GM18858 (cell line): Measurements from ENCODE around the gene MUL1.
"Not testable (repeated sequence)": the region's sequence is repeated elsewhere in the genome, so short reads cannot be mapped to it uniquely, and the experiment has no call there.

Source experiments
- ATAC-seq: cut with Tn5 transposase; IDR thresholded peaks from one replicate; pipeline ENCODE4 v1.9.1; 2021; ENCODE audit not compliant: unreplicated experiment

Gene MUL1

GRCh38 chr1:20507564-20508410 lies at the start of gene MUL1:
TSS of gene MUL1 (minus strand) at chr1:20508151. CDS start at chr1:20508024, 127 bp downstream.
- no peak for ATAC-seq

DNA sequence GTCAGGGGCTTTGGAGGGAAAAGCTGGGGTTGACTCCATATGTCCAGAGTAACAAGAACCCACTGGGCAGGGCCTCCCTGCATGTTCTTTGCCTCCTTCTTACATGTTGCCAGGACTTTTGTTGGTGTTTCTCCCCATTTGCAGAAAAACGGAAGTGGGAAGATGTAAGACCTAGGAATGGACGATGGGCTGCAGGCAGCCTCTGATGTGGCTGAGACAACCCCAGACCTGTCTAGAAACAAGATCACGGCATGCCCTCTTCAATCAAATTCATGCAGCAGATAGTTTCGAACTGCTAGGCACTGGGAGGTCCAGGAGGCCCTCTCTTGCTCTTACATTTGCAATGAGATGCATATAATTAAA lies 47.8 kb upstream of the MUL1 start:
- ATAC-seq: no peak

DNA sequence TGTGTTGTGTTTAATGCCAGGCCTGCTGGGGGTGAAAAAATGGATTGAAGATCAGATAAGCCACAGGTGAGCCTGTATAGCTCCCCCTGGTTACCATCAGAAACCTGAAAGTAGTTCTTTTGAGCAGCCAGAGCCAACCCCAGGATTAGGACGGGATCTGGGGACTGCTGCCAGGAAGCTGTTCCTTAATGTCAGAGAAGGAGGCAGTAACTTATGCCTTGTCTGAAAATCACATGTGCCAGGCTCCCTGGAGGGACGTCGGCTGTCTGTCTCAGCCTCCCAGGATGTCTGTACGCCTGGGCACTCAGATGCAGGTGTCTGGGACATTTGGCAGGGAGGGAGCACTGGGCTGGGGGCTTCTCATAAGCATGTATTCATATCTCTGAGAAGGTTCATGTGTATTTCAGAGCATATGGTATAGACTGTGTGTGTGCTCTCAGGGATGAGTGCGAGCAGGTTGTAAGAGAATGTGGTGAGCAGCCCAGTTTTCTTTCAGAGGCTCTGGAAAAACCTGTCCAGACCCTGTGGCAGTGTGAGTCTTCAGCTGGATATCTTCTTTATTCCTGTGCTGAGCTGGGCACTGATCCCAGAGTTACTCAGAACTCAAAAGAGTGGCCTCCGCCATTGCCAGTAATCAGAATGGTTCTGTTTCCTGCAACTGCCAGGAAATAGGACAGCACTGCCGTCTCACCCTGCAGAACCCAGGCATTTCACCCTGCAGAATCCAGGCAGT lies 47.2 kb upstream of the MUL1 start:
- ATAC-seq: no peak

- ATAC-seq: no peak
Measured at GRCh38 chr1:20552728-20553445, 44.9 kb upstream of the MUL1 start.

- ATAC-seq: no peak
Measured at GRCh38 chr1:20551945-20552727, 44.2 kb upstream of the MUL1 start, which contains the start of gene FAM43B. TSS of gene FAM43B (plus strand) at chr1:20552573. CDS start at chr1:20552974, 401 bp downstream.

DNA sequence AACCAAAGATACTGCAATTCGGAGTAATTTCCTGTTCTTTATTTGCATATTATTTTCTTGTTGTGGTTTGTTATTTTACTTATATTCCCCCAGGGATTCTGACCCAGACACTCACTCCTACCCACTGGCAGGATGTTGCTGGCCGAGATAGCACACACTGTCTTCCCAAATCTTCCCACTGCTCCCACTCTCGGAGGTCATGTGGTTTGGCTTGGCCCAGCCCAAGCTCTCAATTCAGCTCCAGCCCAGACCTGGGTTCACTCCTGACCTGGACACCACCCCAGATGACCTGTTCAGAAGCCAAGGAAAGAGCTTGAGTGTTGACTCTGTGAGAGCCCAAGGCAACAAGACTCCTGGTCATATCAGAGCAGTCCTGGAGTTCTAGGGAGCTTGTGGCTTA lies 43.2 kb upstream of the MUL1 start:
- no peak for ATAC-seq

DNA sequence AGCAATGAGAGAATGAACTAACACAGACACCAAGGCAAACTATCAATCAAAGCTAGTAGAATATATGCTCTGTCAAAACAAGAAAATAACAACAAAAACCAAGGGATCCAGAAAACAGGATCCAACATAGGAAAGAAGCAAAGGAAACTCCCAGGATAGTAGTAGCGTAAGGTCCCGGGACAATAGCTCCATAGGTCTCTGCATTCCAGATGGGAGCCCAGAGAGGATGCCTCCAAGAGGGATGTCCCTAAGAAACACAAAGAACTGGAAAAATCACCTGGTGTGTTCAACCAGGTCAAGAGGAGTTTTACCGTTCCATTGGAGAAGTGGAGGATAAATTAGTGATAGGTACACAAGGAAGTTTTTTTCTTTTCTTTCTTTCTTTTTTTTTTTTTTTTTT lies 38.7 kb upstream of the MUL1 start:
- ATAC-seq: no peak

- ATAC-seq: no peak
Measured at GRCh38 chr1:20540281-20540680, 32.3 kb upstream of the MUL1 start.

- no peak for ATAC-seq
Measured at GRCh38 chr1:20538760-20539551, 31.0 kb upstream of the MUL1 start.

- no peak for ATAC-seq
Measured at GRCh38 chr1:20538227-20538626, 30.3 kb upstream of the MUL1 start.

GRCh38 chr1:20534659-20535417 lies 26.9 kb upstream of the MUL1 start:
- ATAC-seq: no peak

DNA sequence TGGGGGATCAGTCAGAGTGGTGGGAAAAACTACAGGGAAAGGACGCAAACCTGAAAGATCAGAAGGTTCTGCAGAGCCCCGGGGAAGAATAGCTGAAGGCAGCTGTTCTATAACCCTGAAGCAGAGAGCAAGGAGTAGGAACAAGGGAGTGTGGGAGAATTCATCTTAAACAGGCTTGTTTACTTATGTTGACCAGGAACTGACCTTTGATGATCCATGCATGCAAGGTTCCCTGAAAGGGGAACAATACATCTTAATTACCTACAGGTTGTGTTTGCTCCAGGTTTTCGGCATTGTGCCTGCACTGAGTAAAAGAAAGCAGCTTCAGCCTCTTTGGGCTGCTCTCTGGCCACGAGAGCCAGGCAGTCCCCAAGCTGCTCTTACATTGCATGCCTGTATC lies 25.7 kb upstream of the MUL1 start:
- ATAC-seq: no peak

DNA sequence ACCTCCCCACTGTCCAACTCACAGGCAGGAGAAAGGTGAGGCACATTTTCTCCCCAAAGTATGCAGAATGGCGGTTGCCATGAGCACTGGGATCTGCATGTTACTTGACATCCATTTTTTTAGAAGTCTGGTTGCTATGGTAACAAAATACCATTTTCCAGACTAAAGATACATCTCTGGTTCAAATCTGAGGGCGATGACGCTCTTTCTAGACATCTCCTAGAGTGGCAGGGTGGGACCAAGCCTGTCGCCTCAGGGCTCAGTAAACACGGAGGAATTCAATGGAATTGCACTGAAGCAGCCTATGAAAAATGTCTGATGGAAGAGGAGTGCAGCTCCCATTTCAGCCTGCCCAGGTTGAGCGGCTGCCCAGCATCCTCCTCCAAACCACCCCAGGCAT lies 22.9 kb upstream of the MUL1 start:
- ATAC-seq: no peak

GRCh38 chr1:20530306-20530705 lies 22.4 kb upstream of the MUL1 start:
- ATAC-seq: no peak

DNA sequence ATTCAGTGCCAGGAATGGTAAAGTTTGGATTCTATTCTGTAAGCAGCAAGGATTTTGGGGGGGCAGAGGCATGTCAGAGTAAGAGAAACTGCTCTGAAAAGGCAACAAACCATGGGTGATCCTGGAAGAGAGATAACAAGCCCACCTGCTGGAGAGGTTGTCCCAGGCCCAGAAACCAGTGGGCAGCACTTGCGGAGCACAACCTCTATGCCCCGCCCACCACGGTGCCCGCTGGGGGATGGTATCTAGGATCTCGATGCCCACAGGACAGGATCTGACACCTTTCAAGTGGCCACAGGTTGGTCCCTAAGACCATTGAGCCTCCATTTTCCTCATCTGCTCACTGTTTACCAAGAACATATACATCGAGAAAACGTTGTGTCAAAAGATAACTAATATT lies 20.3 kb upstream of the MUL1 start:
- ATAC-seq: no peak

DNA sequence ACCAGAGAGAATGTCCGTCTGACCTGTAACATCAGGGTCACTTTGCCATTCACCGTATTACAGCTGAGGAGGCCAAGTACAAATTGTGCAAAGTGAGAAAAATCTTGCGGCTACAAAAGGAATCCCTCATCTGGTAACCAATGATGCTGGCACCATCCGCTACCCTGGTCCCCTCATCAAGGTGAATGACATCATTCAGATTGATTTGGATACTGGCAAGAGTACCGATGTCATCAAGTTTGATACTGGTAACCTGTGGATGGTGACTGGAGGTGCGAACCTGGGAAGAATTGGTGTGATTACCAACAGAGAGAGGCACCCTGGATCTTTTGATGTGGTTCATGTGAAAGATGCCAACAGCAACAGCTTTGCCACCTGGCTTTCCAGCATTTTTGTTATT lies 18.3 kb upstream of the MUL1 start:
- no peak for ATAC-seq

- ATAC-seq: no peak
Measured at GRCh38 chr1:20521960-20522861, 14.3 kb upstream of the MUL1 start.

- not testable (repeated sequence) for ATAC-seq
Measured at GRCh38 chr1:20519609-20520262, 11.8 kb upstream of the MUL1 start.
